ENCODE data around the gene ZNF493. TPM values are rescaled to one million over a fixed set of nuclear protein-coding genes. Genes with fewer than 3 reads are reported as not detected.

The ZNF493 gene
- total and polyA plus RNA-seq, 2 experiments from 2014 or later: 8.3 to 8.6 TPM

DNA sequence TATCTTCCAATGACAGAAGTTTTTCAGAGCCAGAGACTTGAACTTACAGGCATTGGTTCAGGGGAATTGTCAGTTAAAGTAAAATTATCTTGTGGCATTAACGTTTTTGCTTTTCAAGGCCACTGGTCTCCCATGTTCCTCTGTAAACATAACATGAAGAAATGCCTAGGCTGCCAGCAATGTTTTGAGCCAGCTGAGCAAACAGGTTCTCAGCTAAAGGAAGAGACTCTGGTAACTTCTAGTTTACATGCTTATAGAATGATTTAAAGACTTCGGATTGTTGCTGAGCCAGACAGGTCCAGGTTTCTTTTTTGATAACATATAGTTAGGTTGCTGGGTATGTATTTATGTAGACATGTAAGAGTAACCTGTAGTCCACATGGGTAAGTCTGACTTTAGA lies 35.7 kb downstream of the ZNF493 start:
- Histone ChIP-seq H3K79me2 (ENCODE audit: insufficient read depth) (no peaks in the 10 kb centered on the region), H3F3A (ENCODE audit: insufficient read depth) (no peaks in the 10 kb centered on the region; the same call in 1 of the 2 replicates), H3K9me2 (ENCODE audit: insufficient read depth) (no peaks in the 10 kb centered on the region), H4K20me1 (ENCODE audit: insufficient read depth) (no peaks in the 10 kb centered on the region), H3K4me1 (ENCODE audit: insufficient read depth) (no peaks in the 10 kb centered on the region), H3K27ac (no peak overlapping the region), H3K27me3 (replicated peaks; ENCODE audit: insufficient read depth) (no peaks in the 10 kb centered on the region), H3K9ac (no peak overlapping the region), H3K36me3 (ENCODE audit: low read depth) (no peaks in the 10 kb centered on the region; the same call in 1 of the 2 replicates), H3K9me3 (ENCODE audit: low read depth) (peaks cover 4% of the 10 kb centered on the region), H2AFZ (no peak overlapping the region), H3K4me3 (no peak overlapping the region), H3K4me2 (ENCODE audit: unreplicated experiment) (no peak overlapping the region)
- WGBS, 2 experiments (ENCODE audit: low coverage in 1 of 2, low lambda C conversion rate in 2 of 2, missing lambda C conversion rate in 2 of 2): 51 to 59% methylated on average over 2 of the region's 2 CpGs
- no peak for DNase-seq
- no peak for TF ChIP-seq EZH2 (IDR thresholded peaks at IDR 0.05; ENCODE audit: insufficient read depth, poor library complexity, severe bottlenecking)
- no peak for TF ChIP-seq EZH2phosphoT487 (IDR thresholded peaks at IDR 0.05; ENCODE audit: insufficient read depth, low read depth)
- in situ Hi-C loops (cut with MboI): no loop called here

DNA sequence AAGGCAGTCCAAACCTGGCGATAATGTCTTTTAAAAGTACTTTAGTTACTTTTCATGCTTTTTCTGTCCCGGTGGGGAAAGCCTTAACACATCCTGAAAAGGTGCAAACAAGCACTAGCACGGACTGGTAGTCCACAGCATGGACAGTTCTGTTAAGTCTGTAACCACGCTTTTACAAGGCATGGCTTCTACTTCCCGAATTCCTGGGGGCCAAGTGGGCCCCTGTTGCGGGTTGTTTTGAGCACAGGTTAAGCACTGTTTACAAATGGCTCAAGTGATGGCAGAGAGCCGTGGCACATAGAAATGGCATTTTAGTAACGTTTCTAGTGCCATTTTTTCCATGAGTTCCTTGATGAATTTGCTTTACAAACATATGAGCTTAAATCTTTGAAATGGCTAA lies 37.6 kb downstream of the ZNF493 start:
- TF ChIP-seq EZH2phosphoT487 (IDR thresholded peaks at IDR 0.05; ENCODE audit: insufficient read depth, low read depth) (no peak), EZH2 (IDR thresholded peaks at IDR 0.05; ENCODE audit: insufficient read depth, poor library complexity, severe bottlenecking) (no peak)
- in situ Hi-C loops (cut with MboI): no loop called here
- H3K9ac ChIP-seq: no peak overlapping the region
- H3K79me2 ChIP-seq (ENCODE audit: insufficient read depth): no peaks in the 10 kb centered on the region
- no peaks in the 10 kb centered on the region for H4K20me1 ChIP-seq (ENCODE audit: insufficient read depth)
- H3F3A ChIP-seq (ENCODE audit: insufficient read depth): no peaks in the 10 kb centered on the region
- H3K9me3 ChIP-seq (ENCODE audit: low read depth): peaks cover 4% of the 10 kb centered on the region
- WGBS, 2 experiments (ENCODE audit: low coverage in 1 of 2, low lambda C conversion rate in 2 of 2, missing lambda C conversion rate in 2 of 2): 23 to 29% methylated on average over 8 of the region's 8 CpGs
- no peak overlapping the region for H2AFZ ChIP-seq
- no peak overlapping the region for H3K27ac ChIP-seq
- no peak overlapping the region for H3K4me2 ChIP-seq (ENCODE audit: unreplicated experiment)
- H3K27me3 ChIP-seq (replicated peaks; ENCODE audit: insufficient read depth): no peaks in the 10 kb centered on the region
- H3K9me2 ChIP-seq (ENCODE audit: insufficient read depth): no peaks in the 10 kb centered on the region
- no peak overlapping the region for H3K4me3 ChIP-seq
- no peaks in the 10 kb centered on the region; the same call in 1 of the 2 replicates for H3K36me3 ChIP-seq (ENCODE audit: low read depth)
- DNase-seq: no peak
- H3K4me1 ChIP-seq (ENCODE audit: insufficient read depth): no peaks in the 10 kb centered on the region

GRCh38 chr19:21434967-21435544 lies 38.1 kb downstream of the ZNF493 start:
- no peak overlapping the region for H3K4me2 ChIP-seq (ENCODE audit: unreplicated experiment)
- no peaks in the 10 kb centered on the region for H3K36me3 ChIP-seq (ENCODE audit: low read depth)
- no peaks in the 10 kb centered on the region for H3K9me2 ChIP-seq (ENCODE audit: insufficient read depth)
- no peaks in the 10 kb centered on the region for H4K20me1 ChIP-seq (ENCODE audit: insufficient read depth)
- no peaks in the 10 kb centered on the region for H3F3A ChIP-seq (ENCODE audit: insufficient read depth)
- in situ Hi-C loops (cut with MboI): no loop called here
- no peak overlapping the region for H3K27ac ChIP-seq
- H3K4me3 ChIP-seq: no peak overlapping the region
- no peaks in the 10 kb centered on the region for H3K4me1 ChIP-seq (ENCODE audit: insufficient read depth)
- DNase-seq: no peak
- no peaks in the 10 kb centered on the region for H3K79me2 ChIP-seq (ENCODE audit: insufficient read depth)
- TF ChIP-seq EZH2 (IDR thresholded peaks at IDR 0.05; ENCODE audit: insufficient read depth, poor library complexity, severe bottlenecking): no peak
- no peak for TF ChIP-seq EZH2phosphoT487 (IDR thresholded peaks at IDR 0.05; ENCODE audit: insufficient read depth, low read depth)
- no peak overlapping the region for H3K9ac ChIP-seq
- WGBS, 2 experiments (ENCODE audit: low coverage in 1 of 2, low lambda C conversion rate in 2 of 2, missing lambda C conversion rate in 2 of 2): 50 to 57% methylated on average over 8 of the region's 8 CpGs
- no peak overlapping the region for H2AFZ ChIP-seq
- no peaks in the 10 kb centered on the region for H3K27me3 ChIP-seq (replicated peaks; ENCODE audit: insufficient read depth)
- H3K9me3 ChIP-seq (ENCODE audit: low read depth): no peaks in the 10 kb centered on the region

DNA sequence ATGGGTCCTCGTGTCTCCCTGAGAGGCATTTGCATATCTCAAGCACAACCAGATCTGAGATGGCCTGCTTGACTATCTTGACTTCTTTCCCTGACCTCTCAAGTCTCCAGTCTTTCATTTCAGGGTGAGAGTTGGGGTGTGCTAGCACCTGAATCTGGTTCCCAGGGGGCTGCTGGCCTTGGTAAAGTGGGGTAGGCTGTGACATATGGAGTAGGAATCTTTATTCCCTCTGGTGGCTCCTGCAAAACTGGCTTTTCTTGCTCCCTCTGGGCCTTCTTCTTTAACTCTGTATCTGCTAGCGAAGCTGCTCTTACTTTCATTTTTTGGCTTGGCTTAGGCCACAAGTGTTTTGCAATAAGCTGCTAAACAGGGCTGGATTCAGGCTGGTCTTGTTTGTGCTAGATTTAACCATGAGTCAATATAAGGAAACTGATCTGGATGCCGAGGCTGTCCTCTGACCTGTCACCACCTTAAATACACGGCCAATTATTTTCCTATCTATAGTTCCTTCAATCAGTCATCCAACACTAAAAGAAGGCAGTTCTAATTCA lies 42.3 kb downstream of the ZNF493 start:
- Histone ChIP-seq H3K9me3 (ENCODE audit: low read depth) (no peaks in the 10 kb centered on the region), H3F3A (ENCODE audit: insufficient read depth) (no peaks in the 10 kb centered on the region), H3K4me2 (ENCODE audit: unreplicated experiment) (no peak overlapping the region), H3K9me2 (ENCODE audit: insufficient read depth) (no peaks in the 10 kb centered on the region), H3K4me1 (ENCODE audit: insufficient read depth) (no peaks in the 10 kb centered on the region), H3K4me3 (no peak overlapping the region), H2AFZ (no peak overlapping the region), H3K79me2 (ENCODE audit: insufficient read depth) (no peaks in the 10 kb centered on the region), H3K27me3 (replicated peaks; ENCODE audit: insufficient read depth) (no peaks in the 10 kb centered on the region), H3K9ac (no peak overlapping the region), H3K36me3 (ENCODE audit: low read depth) (no peaks in the 10 kb centered on the region), H4K20me1 (ENCODE audit: insufficient read depth) (no peaks in the 10 kb centered on the region), H3K27ac (no peak overlapping the region)
- DNase-seq: peak; percentile 27
- in situ Hi-C loops (cut with MboI): no loop called here
- 8 to 18% methylated on average over 4 of the region's 4 CpGs for WGBS, 2 experiments (ENCODE audit: low coverage in 1 of 2, low lambda C conversion rate in 2 of 2, missing lambda C conversion rate in 2 of 2)
- TF ChIP-seq EZH2phosphoT487 (IDR thresholded peaks at IDR 0.05; ENCODE audit: insufficient read depth, low read depth): no peak
- no peak for TF ChIP-seq EZH2 (IDR thresholded peaks at IDR 0.05; ENCODE audit: insufficient read depth, poor library complexity, severe bottlenecking)

Data from GM23248 (cell line).